Naive thymus-derived CD4-positive, alpha-beta T cell (primary cell): ENCODE results near the gene SLFNL1. TPM values are rescaled to one million over a fixed set of nuclear protein-coding genes. Genes with fewer than 3 reads are reported as not detected.

Experiments
- ATAC-seq: fragments of 150-1000 bp; cut with Tn5 transposase; 2 replicates; pipeline ENCODE4 v1.10.0; 2021; ENCODE audit warnings: mild to moderate bottlenecking, moderate library complexity
- CTCF ChIA-PET: fragments of 350-600 bp; sonication (Branson Sonifier 250); formaldehyde crosslinking; loops from one replicate; lab custom pipeline; 2021; ENCODE audit warnings: antibody characterized with exemption; lab: Charles Lee
- POLR2A ChIA-PET: fragments of 350-600 bp; sonication (Branson Sonifier 250); formaldehyde crosslinking; loops from one replicate; lab custom pipeline; 2021; ENCODE audit warnings: antibody characterized with exemption, inconsistent platforms; lab: Charles Lee
- DNase-seq, 9 donors: peaks; one replicate each; pipeline versions ENCODE4 v3.0.0 to v3.0.0-alpha.2; 2020 to 2022; ENCODE audit warnings: mixed read lengths in 1 of 9
- H3K27ac ChIP-seq: one replicate; pipeline ENCODE4 v1.7.0; 2013; ENCODE audit warnings: mild to moderate bottlenecking, low read depth, low read length, moderate library complexity
- H3K27me3 ChIP-seq, 2 donors: one replicate each; pipeline ENCODE4 v1.7.0; 2013; ENCODE audit warnings: low read length in 2 of 2, mild to moderate bottlenecking in 2 of 2, moderate library complexity in 2 of 2; ENCODE audit not compliant: control insufficient read depth in 2 of 2, insufficient read depth in 2 of 2
- H3K36me3 ChIP-seq, 3 experiments: 1 replicate in 2 of 3; 2 replicates in 1 of 3; pipeline ENCODE4 v1.7.0; 2013; ENCODE audit warnings: low read length in 3 of 3, mild to moderate bottlenecking in 3 of 3, moderate library complexity in 1 of 3; ENCODE audit not compliant: insufficient read depth in 3 of 3, control insufficient read depth in 2 of 3
- H3K4me1 ChIP-seq, 2 donors: one replicate each; pipeline ENCODE4 v1.7.0; 2013; ENCODE audit warnings: low read length in 2 of 2, mild to moderate bottlenecking in 2 of 2, moderate library complexity in 1 of 2; ENCODE audit not compliant: control insufficient read depth in 2 of 2, insufficient read depth in 2 of 2
- H3K4me3 ChIP-seq: 2 replicates; pipeline ENCODE4 v1.7.0; 2013; ENCODE audit warnings: mild to moderate bottlenecking, low read length
- H3K9me3 ChIP-seq, 3 experiments: 1 replicate in 2 of 3; 2 replicates in 1 of 3; pipeline ENCODE4 v1.7.0; 2013; ENCODE audit warnings: low read length in 3 of 3; ENCODE audit not compliant: control insufficient read depth in 2 of 3
- H3K27ac Mint-ChIP-seq, 9 donors: one replicate each; pipeline ENCODE4 v1.8.0; 2020 to 2022; ENCODE audit warnings: mixed read lengths in 9 of 9, mild to moderate bottlenecking in 8 of 9, moderate library complexity in 5 of 9, inconsistent platforms in 2 of 9
- H3K27me3 Mint-ChIP-seq, 5 donors: one replicate each; pipeline ENCODE4 v1.8.0; 2021 to 2022; ENCODE audit warnings: mixed read lengths in 5 of 5, mild to moderate bottlenecking in 1 of 5
- H3K36me3 Mint-ChIP-seq, 5 donors: one replicate each; pipeline ENCODE4 v1.8.0; 2020 to 2022; ENCODE audit warnings: mixed read lengths in 5 of 5, mild to moderate bottlenecking in 3 of 5, inconsistent platforms in 1 of 5
- H3K4me1 Mint-ChIP-seq, 7 donors: one replicate each; pipeline ENCODE4 v1.8.0; 2020 to 2022; ENCODE audit warnings: mixed read lengths in 7 of 7, mild to moderate bottlenecking in 3 of 7, inconsistent platforms in 1 of 7
- H3K4me3 Mint-ChIP-seq, 10 donors: one replicate each; pipeline ENCODE4 v1.8.0; 2020 to 2022; ENCODE audit warnings: mild to moderate bottlenecking in 10 of 10, mixed read lengths in 10 of 10, moderate library complexity in 6 of 10, inconsistent platforms in 2 of 10
- H3K9me3 Mint-ChIP-seq, 11 donors: one replicate each; pipeline ENCODE4 v1.8.0; 2020 to 2022; ENCODE audit warnings: mixed read lengths in 11 of 11, mild to moderate bottlenecking in 4 of 11, inconsistent platforms in 1 of 11, moderate library complexity in 1 of 11
- intact Hi-C, 2 donors: fragments of 100-400 bp; cut with micrococcal nuclease; formaldehyde crosslinking; loops; one replicate each; pipeline ENCODE4 v1.15.1; 2023
- polyA plus RNA-seq, 2 donors: library from polyadenylated mRNA; unstranded; fragments of 300-500 nt; fragmentation: Illumina TruSeq; gene quantifications; one replicate each; pipeline ENCODE4 v1.2.3, GENCODE V29; 2021
- total RNA-seq, 6 experiments: library from RNA in 5 of 6; stranded (reverse) in 5 of 6; gene quantifications; 1 replicate in 5 of 6; 2 replicates in 1 of 6; pipeline ENCODE4 v1.2.3 and lab custom pipeline; 2021 to 2026

Gene SLFNL1
- total and polyA plus RNA-seq, 7 experiments from 2014 or later, result 0.19 to 1.1 (median 0.29) TPM

DNA sequence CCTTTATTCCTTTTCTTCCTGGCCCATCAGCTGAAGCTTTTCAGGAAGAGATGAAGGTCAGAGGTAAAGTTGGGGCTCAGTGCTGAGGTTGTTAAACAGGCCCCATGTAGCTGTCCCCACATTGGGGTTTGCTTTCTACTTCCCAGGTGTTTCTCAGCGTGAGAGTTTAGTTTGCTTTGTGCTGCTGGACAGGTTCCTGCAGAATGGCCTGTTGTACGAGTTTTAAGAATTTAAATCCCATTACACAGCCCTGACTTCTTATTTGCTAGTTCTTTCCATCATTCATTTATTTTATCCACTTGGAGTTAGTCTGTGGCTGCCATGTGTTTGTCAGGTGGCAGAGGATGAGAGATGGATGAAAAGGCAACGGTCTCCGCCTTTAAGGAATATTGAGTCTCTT lies 22.9 kb downstream of the SLFNL1 start:
- ATAC-seq (no peak), DNase-seq (no peak)
- Mint-ChIP-seq H3K27ac (no peak overlapping the region), H3K4me3 (no peak overlapping the region), H3K4me1 (peaks cover 9 to 23% (median 19%) of the 10 kb centered on the region in 7 donors), H3K36me3 (peaks cover 15 to 63% (median 37%) of the 10 kb centered on the region in 5 donors), H3K27me3 (no peaks in the 10 kb centered on the region), H3K9me3 (no peaks in the 10 kb centered on the region)
- intact Hi-C loops, result no loop called here
- peaks cover 16 to 53% (median 22%) of the 10 kb centered on the region in 3 experiments for H3K36me3 ChIP-seq
- H3K27me3 ChIP-seq, result no peaks in the 10 kb centered on the region
- peaks cover 6 to 9% of the 10 kb centered on the region in 2 donors for H3K4me1 ChIP-seq
- H3K27ac ChIP-seq, result no peak overlapping the region
- CTCF ChIA-PET, result no interaction called here
- POLR2A ChIA-PET, result interaction anchor here (0.6 kb wide), 1 partner anchor 1904 kb away, joined by 3 read pairs; no protein-coding TSS in a partner anchor
- H3K9me3 ChIP-seq, result no peaks in the 10 kb centered on the region
- H3K4me3 ChIP-seq, result no peak overlapping the region

DNA sequence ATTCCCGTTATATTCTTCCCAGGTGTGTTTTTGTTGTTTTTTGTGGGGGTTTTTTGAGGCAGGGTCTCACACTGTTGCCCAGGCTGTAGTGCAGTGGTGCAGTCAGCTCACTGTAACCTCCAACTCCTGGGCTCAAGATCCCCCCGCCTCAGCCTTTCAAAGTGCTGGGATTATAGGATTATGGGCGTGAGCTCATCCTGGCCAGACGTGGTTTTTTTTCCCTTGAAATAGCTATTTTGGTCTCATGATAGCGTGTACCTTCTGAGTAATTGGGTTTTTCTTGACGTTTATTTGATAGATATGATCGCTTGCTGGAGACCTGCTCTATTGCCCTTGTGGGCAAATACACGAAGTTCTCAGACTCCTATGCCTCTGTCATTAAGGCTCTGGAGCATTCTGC lies 24.4 kb downstream of the SLFNL1 start:
- Mint-ChIP-seq H3K36me3 (peaks cover 18 to 60% (median 41%) of the 10 kb centered on the region in 5 donors), H3K27ac (peak overlapping the region in 1 of 9 donors; percentile 37), H3K4me1 (peaks cover 0 to 7% (median 3%) of the 10 kb centered on the region in 7 donors), H3K27me3 (no peaks in the 10 kb centered on the region), H3K4me3 (no peak overlapping the region), H3K9me3 (no peaks in the 10 kb centered on the region)
- intact Hi-C loops, result no loop called here
- Histone ChIP-seq H3K27ac (no peak overlapping the region), H3K4me1 (no peaks in the 10 kb centered on the region), H3K4me3 (no peak overlapping the region), H3K36me3 (peaks cover 16 to 57% (median 22%) of the 10 kb centered on the region in 3 experiments), H3K27me3 (no peaks in the 10 kb centered on the region), H3K9me3 (no peaks in the 10 kb centered on the region)
- ATAC-seq, result no peak
- no peak for DNase-seq
- CTCF ChIA-PET, result no interaction called here
- POLR2A ChIA-PET, result no interaction called here

- POLR2A ChIA-PET, result no interaction called here
- Histone ChIP-seq H3K27ac (no peak overlapping the region), H3K4me1 (no peaks in the 10 kb centered on the region), H3K27me3 (no peaks in the 10 kb centered on the region), H3K9me3 (no peaks in the 10 kb centered on the region), H3K4me3 (no peak overlapping the region), H3K36me3 (peaks cover 4 to 88% (median 20%) of the 10 kb centered on the region in 3 experiments)
- Mint-ChIP-seq H3K4me1 (peaks cover 0 to 15% (median 3%) of the 10 kb centered on the region in 7 donors), H3K9me3 (no peaks in the 10 kb centered on the region), H3K27ac (no peak overlapping the region), H3K4me3 (no peak overlapping the region), H3K36me3 (peaks cover 38 to 81% (median 56%) of the 10 kb centered on the region in 5 donors), H3K27me3 (no peaks in the 10 kb centered on the region)
- intact Hi-C loops, result no loop called here
- no peak for DNase-seq
- CTCF ChIA-PET, result no interaction called here
- no peak for ATAC-seq
Observed at GRCh38 chr1:40989066-40989465, 32.5 kb downstream of the SLFNL1 start.

DNA sequence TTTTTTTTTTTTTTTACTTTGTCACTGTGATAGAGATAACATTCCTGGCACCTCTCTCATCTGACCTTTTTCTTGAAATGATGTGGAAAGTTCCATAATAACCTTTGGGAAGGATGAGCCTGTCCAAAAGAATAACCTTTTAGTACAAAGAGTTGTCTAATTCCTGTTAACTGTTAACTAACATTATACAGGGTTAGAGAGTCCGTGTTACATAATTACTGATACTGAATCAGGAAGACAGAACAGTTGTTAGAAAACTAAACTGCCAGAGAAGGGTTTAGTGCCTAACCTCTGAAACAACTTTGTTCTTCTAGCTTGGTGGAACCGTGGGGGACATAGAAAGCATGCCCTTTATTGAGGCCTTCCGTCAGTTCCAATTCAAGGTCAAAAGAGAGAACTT lies 33.2 kb downstream of the SLFNL1 start:
- Histone ChIP-seq H3K27ac (no peak overlapping the region), H3K4me3 (no peak overlapping the region), H3K27me3 (no peaks in the 10 kb centered on the region), H3K36me3 (peaks cover 4 to 89% (median 20%) of the 10 kb centered on the region in 3 experiments), H3K9me3 (no peaks in the 10 kb centered on the region), H3K4me1 (no peaks in the 10 kb centered on the region)
- Mint-ChIP-seq H3K36me3 (peaks cover 38 to 85% (median 58%) of the 10 kb centered on the region in 5 donors), H3K4me1 (peaks cover 0 to 21% (median 5%) of the 10 kb centered on the region in 7 donors), H3K27me3 (no peaks in the 10 kb centered on the region), H3K27ac (no peak overlapping the region), H3K4me3 (no peak overlapping the region), H3K9me3 (no peaks in the 10 kb centered on the region)
- POLR2A ChIA-PET, result no interaction called here
- DNase-seq, result no peak
- intact Hi-C loops, result no loop called here
- CTCF ChIA-PET, result no interaction called here
- ATAC-seq, result no peak

GRCh38 chr1:40987439-40988276 lies 33.9 kb downstream of the SLFNL1 start:
- Histone ChIP-seq H3K9me3 (no peaks in the 10 kb centered on the region), H3K4me3 (no peak overlapping the region), H3K4me1 (no peaks in the 10 kb centered on the region), H3K27me3 (no peaks in the 10 kb centered on the region), H3K36me3 (peaks cover 4 to 85% (median 20%) of the 10 kb centered on the region in 3 experiments), H3K27ac (no peak overlapping the region)
- ATAC-seq (no peak), DNase-seq (no peak)
- Mint-ChIP-seq H3K36me3 (peaks cover 38 to 85% (median 60%) of the 10 kb centered on the region in 5 donors), H3K4me3 (no peak overlapping the region), H3K4me1 (peaks cover 0 to 26% (median 7%) of the 10 kb centered on the region in 7 donors), H3K27me3 (no peaks in the 10 kb centered on the region), H3K9me3 (no peaks in the 10 kb centered on the region), H3K27ac (no peak overlapping the region)
- ChIA-PET POLR2A (no interaction called here), CTCF (no interaction called here)
- intact Hi-C loops, result no loop called here

DNA sequence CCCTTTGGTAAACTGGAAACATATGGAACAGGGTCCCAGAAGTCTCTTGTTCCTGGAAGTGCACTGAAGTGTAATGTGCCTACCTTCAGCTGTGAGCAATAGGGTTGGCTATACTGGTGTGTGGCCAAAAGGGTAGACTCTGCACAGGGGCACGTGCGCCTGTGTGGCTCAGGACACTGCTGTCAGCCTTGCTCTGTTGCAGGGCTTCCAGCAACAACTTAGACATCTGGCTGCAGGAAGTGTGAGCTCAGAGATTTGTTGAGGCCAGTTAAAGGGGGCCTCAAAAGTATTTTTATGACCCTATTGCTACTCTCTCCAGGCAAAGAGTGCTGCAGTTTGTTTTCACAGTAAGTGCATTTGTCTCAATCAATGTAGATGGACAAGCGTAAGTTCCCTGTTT lies 34.6 kb downstream of the SLFNL1 start:
- Histone ChIP-seq H3K27me3 (no peaks in the 10 kb centered on the region), H3K4me3 (no peak overlapping the region), H3K27ac (no peak overlapping the region), H3K36me3 (peaks cover 4 to 82% (median 20%) of the 10 kb centered on the region in 3 experiments), H3K9me3 (no peaks in the 10 kb centered on the region), H3K4me1 (peaks cover 0 to 2% of the 10 kb centered on the region in 2 donors)
- intact Hi-C loops, result no loop called here
- Mint-ChIP-seq H3K9me3 (no peaks in the 10 kb centered on the region), H3K4me3 (no peak overlapping the region), H3K36me3 (peaks cover 33 to 80% (median 54%) of the 10 kb centered on the region in 5 donors), H3K4me1 (peaks cover 4 to 33% (median 11%) of the 10 kb centered on the region in 7 donors), H3K27me3 (no peaks in the 10 kb centered on the region), H3K27ac (no peak overlapping the region)
- ChIA-PET POLR2A (no interaction called here), CTCF (no interaction called here)
- no peak for ATAC-seq
- no peak for DNase-seq
